ENCODE results near the gene KRTAP10-10.
"Not testable (repeated sequence)": the region's sequence is repeated elsewhere in the genome, so short reads cannot be mapped to it uniquely, and the experiment has no call there.

The KRTAP10-10 gene

GRCh38 chr21:44637018-44637850 lies at the start of gene KRTAP10-10:
Gene KRTAP10-10 (plus strand): TSS chr21:44637356. CDS start chr21:44637418, 62 bp downstream.
- no peak for DNase-seq (ENCODE audit: low read depth in 1 of 2, low spot score in 1 of 2)

DNA sequence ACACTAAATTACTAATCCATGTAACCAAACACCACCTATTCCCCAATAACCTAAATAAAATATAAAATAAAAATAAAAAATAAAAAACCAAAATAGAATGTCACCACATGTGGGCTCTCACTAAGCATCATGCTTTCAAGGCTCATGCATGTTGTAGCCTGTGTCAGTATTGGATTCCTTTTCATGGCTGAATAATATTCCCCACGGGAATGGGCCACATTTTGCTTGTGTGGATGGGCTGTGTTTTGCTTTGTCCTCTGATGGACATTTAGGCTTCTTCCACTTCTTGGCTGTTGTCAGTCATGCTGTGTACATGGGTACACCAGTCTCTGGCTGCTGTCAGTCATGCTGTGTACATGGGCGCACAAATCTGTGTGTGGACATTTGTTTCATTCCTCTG lies 48.1 kb upstream of the KRTAP10-10 start:
- no peak for DNase-seq (ENCODE audit: low read depth in 1 of 2, low spot score in 1 of 2)

GRCh38 chr21:44589586-44590305 lies 47.4 kb upstream of the KRTAP10-10 start:
- DNase-seq (ENCODE audit: low read depth in 1 of 2, low spot score in 1 of 2), result no peak

GRCh38 chr21:44590311-44590721 lies 46.8 kb upstream of the KRTAP10-10 start:
- no peak for DNase-seq (ENCODE audit: low read depth in 1 of 2, low spot score in 1 of 2)

GRCh38 chr21:44590897-44591800 lies 46.0 kb upstream of the KRTAP10-10 start:
- not testable (repeated sequence) for DNase-seq (ENCODE audit: low read depth in 1 of 2, low spot score in 1 of 2)

GRCh38 chr21:44591801-44592130 lies 45.4 kb upstream of the KRTAP10-10 start:
- DNase-seq (ENCODE audit: low read depth in 1 of 2, low spot score in 1 of 2), result not testable (repeated sequence)

- DNase-seq (ENCODE audit: low read depth in 1 of 2, low spot score in 1 of 2), result no peak
Observed at GRCh38 chr21:44592446-44593311, 44.5 kb upstream of the KRTAP10-10 start, which contains the start of gene KRTAP10-6. Gene KRTAP10-6 (minus strand): TSS chr21:44592505. CDS start chr21:44592484, 21 bp downstream.

DNA sequence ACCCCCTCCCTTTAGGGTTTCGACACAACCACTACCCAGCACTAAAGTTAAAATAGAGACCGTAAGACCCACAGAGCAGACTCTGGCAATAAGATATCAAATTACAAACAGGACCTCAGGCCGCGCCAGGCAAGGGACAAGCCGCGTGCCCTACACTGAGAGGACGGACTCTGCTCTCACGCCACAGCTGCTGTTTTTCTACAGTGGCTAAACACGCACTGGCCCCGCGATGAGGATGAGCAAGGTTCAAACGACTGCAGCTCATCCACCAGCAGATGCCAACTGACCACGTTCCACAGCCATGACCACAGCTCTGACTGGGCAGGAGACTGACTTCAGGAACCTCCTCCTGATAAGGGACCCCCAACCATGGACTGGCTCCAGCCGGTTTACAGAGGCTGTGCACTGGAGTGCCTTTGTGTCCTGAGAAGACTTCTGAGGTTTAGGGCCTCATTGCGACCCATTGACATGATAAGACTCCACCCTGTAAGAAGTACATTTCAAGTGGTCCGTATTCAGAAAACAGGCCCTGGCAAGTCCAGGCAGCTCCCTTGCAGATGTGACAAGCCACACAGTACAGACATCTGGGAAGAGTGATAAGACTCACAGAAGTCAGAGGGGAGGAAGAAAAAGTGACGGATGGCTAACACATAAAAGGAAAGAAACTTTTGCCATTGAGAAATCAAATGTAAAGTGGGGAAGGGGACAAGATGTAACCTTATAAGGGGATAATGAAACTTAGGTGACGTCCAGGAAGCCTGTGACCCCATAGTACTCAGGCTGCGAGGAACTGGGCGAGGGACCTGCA lies 43.4 kb upstream of the KRTAP10-10 start:
- no peak for DNase-seq (ENCODE audit: low read depth in 1 of 2, low spot score in 1 of 2)

- DNase-seq (ENCODE audit: low read depth in 1 of 2, low spot score in 1 of 2), result no peak
Observed at GRCh38 chr21:44594406-44594916, 42.7 kb upstream of the KRTAP10-10 start.

DNA sequence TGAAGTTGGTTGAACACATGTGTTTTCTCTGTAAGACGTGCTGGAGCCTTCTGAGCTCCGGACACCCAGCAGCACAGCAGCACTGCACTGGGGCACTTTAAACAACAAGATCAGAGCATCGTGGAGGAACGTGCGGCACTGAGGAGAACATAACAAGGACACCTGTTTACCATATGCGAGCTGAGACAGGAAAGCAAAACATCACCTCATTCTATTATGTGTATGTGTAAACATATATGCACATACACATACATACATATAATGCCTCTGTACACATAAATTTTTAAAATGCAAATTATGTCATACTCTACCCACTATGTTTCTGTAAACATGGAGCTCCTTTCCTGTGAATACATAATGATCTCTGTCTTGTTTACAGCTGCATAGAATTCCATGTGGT lies 41.6 kb upstream of the KRTAP10-10 start:
- DNase-seq (ENCODE audit: low read depth in 1 of 2, low spot score in 1 of 2), result no peak

- DNase-seq (ENCODE audit: low read depth in 1 of 2, low spot score in 1 of 2), result no peak
Observed at GRCh38 chr21:44596068-44596725, 41.0 kb upstream of the KRTAP10-10 start.

DNA sequence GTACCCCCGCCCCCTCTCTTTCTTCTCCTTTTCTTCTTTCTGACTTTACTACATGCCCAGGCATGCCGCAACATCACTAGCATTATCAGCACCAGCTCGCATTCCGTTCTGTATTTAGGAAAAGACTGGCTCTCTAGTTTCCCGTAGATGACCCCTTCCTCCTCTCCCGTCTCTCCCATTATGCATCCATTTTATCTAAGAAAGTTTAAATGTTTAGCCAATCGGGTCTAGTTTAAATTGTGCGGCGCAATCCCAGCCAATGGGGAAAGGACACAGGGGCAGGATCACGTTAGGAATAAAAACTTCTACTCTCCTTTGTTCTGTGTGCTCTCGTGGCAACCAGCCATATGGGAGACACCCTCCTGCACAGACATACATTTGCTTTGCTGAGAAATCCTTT lies 39.1 kb upstream of the KRTAP10-10 start:
- no peak for DNase-seq (ENCODE audit: low read depth in 1 of 2, low spot score in 1 of 2)

DNA sequence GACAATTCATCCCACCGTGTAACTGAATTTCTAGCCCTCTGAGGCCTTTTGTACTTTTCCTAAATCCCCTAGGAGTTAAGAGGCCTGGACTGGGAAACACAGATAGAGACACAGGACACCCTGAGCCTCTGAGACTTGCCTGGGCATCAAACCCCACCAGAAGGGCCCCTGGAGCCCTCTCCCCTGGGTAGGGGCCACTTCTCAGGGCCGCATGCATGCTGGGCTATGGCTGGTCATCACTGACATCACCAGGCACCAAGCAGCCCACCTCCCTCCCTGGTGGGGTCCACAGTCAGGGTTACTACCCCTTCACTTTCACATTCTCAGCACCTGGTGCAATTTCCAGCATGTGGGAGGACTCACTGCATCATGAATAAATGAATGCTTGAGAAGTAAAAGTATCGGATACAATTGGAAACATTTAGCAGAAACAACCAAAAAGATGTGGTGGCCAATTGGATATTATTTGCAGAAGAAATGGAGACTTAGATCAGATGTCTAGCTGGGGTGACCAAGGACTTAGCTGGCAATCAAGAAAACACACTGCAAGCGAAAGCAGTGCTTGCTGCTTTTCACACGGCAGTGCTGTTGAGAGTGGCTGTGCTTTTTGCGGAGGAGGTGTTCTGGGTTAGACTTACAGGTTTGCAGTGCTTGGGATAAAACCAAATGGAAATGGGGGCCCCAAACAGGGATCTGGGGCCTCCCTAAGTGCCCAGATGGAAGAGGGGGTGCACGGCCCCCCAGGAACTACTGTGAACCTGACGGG lies 37.7 kb upstream of the KRTAP10-10 start:
- DNase-seq (ENCODE audit: low read depth in 1 of 2, low spot score in 1 of 2), result no peak

DNA sequence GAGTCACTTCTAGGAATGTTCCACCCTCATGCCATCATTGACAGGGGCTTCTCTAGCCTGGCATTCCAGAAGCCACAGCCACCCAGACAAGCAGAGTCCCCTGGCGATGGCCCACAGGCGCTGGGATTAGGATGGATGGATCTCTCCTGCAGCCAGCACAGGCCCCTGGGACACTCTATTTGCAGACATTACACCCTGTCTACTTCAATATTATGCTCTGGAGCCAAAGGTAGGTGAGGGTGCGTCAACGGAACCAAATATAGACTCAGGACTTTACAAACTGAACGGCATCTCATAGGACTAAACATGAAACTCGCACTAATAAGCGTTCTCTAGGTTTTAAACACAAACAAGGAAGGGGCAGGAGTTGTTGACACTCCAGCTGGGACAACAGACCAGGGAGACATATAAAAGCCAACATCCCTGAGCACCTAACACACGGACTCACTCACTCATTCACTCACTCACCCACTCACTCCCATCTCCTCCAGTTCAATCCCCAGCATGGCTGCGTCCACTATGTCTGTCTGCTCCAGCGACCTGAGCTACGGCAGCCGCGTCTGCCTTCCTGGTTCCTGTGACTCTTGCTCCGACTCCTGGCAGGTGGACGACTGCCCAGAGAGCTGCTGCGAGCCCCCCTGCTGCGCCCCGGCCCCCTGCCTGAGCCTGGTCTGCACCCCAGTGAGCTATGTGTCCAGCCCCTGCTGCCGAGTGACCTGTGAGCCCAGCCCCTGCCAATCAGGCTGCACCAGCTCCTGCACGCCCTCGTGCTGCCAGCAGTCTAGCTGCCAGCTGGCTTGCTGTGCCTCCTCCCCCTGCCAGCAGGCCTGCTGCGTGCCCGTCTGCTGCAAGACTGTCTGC lies 36.8 kb upstream of the KRTAP10-10 start, which contains the start of gene KRTAP10-7:
Gene KRTAP10-7, plus strand, starts transcription at position 480 of the 861 bp plus-strand sequence. Its CDS starts 25 bp downstream, at position 505.
- DNase-seq (ENCODE audit: low read depth in 1 of 2, low spot score in 1 of 2), result not testable (repeated sequence)

DNA sequence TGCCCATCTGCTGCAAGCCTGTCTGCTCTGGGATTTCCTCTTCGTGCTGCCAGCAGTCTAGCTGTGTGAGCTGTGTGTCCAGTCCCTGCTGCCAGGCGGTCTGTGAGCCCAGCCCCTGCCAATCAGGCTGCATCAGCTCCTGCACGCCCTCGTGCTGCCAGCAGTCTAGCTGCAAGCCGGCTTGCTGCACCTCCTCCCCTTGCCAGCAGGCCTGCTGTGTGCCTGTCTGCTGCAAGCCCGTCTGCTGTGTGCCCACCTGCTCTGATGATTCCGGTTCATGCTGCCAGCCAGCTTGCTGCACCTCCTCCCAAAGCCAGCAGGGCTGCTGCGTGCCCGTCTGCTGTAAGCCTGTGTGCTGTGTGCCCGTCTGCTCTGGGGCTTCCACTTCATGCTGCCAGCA lies 36.1 kb upstream of the KRTAP10-10 start:
- DNase-seq (ENCODE audit: low read depth in 1 of 2, low spot score in 1 of 2), result not testable (repeated sequence)

DNA sequence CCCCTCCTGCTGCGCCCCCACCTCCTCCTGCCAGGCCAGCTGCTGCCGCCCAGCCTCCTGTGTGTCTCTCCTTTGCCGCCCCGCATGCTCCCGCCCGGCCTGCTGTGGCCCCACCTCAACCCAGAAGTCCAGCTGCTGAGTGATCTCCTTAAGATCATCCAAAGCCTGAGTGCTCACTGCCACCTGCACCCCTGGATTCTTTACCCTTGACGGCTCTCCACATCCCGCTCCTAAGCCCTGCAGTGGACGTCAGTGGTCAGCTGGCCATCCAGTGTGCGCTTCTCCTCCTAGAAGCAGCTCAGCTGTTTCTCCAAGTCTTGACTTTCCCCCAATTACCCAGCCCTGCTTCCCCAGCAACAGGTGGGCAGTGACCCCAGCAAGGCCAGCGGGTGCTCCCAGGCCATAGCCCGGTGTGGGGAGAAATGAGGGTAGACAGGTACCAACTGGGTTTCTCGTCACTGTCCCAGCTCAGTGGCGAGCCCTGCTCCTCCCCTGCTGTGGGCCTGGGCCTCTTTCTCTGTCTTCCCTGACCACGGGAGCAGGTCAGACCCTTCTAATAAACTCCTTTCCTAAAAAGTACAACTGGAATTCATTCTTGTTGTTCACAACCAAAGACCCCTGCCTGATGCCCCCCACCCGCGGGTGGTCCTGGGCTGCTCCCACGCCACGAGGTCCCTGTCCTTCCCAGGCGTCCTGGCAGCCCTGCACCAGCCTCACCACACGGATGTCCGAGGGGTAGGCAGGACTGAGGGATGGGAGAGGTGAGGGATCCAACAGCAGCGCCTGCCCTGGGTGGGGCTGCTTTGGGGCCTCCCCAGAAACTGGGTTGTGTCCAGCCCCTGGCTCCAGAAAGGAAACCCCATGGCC lies 35.3 kb upstream of the KRTAP10-10 start:
- no peak for DNase-seq (ENCODE audit: low read depth in 1 of 2, low spot score in 1 of 2)

Measured in activated T-helper 1 cell treated with anti-CD3 and anti-CD28 coated beads, Interleukin-2, amount 50 U/mL, for 16 hours (primary cell).